ENCODE results near the gene CFB.

GRCh38 chr6:31945507-31946369 is at the start of gene CFB:
- TF ChIP-seq, protein P1, sequence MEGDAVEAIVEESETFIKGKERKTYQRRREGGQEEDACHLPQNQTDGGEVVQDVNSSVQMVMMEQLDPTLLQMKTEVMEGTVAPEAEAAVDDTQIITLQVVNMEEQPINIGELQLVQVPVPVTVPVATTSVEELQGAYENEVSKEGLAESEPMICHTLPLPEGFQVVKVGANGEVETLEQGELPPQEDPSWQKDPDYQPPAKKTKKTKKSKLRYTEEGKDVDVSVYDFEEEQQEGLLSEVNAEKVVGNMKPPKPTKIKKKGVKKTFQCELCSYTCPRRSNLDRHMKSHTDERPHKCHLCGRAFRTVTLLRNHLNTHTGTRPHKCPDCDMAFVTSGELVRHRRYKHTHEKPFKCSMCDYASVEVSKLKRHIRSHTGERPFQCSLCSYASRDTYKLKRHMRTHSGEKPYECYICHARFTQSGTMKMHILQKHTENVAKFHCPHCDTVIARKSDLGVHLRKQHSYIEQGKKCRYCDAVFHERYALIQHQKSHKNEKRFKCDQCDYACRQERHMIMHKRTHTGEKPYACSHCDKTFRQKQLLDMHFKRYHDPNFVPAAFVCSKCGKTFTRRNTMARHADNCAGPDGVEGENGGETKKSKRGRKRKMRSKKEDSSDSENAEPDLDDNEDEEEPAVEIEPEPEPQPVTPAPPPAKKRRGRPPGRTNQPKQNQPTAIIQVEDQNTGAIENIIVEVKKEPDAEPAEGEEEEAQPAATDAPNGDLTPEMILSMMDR (IDR thresholded peaks at IDR 0.05; ENCODE audit: low read length) = no peak
- no peak for TF ChIP-seq EZH2 (IDR thresholded peaks at IDR 0.05; ENCODE audit: borderline replicate concordance, low read length)
